SK-N-SH (cell line): ENCODE measurements around the gene L3MBTL1. TPM values are rescaled to one million over a fixed set of nuclear protein-coding genes. Genes with fewer than 3 reads are reported as not detected.

ENCODE experiments used
- CTCF ChIA-PET: fragments of 300-600, 350-600 bp; formaldehyde crosslinking; extraction: SDS; loops from one replicate; lab custom pipeline; 2021; lab: Yijun Ruan, JAX
- POLR2A ChIA-PET: fragments of 350-600 bp; sonication (Branson Sonifier 250); formaldehyde crosslinking; extraction: SDS; loops from one replicate; lab custom pipeline; 2020; ENCODE audit warnings: antibody characterized with exemption, inconsistent platforms; lab: Yijun Ruan, JAX
- DNase-seq: peaks from one replicate; pipeline ENCODE4 v3.0.0; 2012
- H2AFZ ChIP-seq: fragments of 200-600 bp; sonication (generic); 2 replicates; pipeline ENCODE4 v1.8.1; 2016; ENCODE audit warnings: antibody characterized with exemption, mild to moderate bottlenecking, low read depth
- H3F3A ChIP-seq: fragments of 200-600 bp; sonication (generic); replicated peaks from 2 replicates; pipeline ENCODE3; 2016; ENCODE audit warnings: antibody characterized with exemption, mild to moderate bottlenecking; ENCODE audit not compliant: insufficient read depth
- H3K27ac ChIP-seq, 2 experiments: fragments of 200-500 bp in 1 of 2; fragments of 200-600 bp in 1 of 2; sonication (Bioruptor generic) in 1 of 2; sonication (generic), shearing (Covaris generic) in 1 of 2; 2 replicates each; pipeline versions ENCODE4 v1.5.1 to v1.6.1; 2014 to 2016; ENCODE audit warnings: low read depth in 2 of 2, inconsistent platforms in 1 of 2, low read length in 1 of 2, mild to moderate bottlenecking in 1 of 2, mixed read lengths in 1 of 2
- H3K27me3 ChIP-seq: fragments of 200-600 bp; sonication (generic), shearing (Covaris generic); 2 replicates; pipeline ENCODE4 v1.6.1; 2016; ENCODE audit warnings: mixed run types; ENCODE audit not compliant: insufficient read depth
- H3K36me3 ChIP-seq, 2 experiments: fragments of 200-500 bp in 1 of 2; fragments of 200-600 bp in 1 of 2; sonication (Bioruptor generic) in 1 of 2; sonication (generic) in 1 of 2; replicated peaks in 1 of 2; 2 replicates each; pipeline versions ENCODE3 to v1.5.1; 2014 to 2016; ENCODE audit warnings: low read length in 1 of 2, mild to moderate bottlenecking in 1 of 2; ENCODE audit not compliant: insufficient read depth in 2 of 2, control insufficient read depth in 1 of 2
- H3K4me1 ChIP-seq, 2 experiments: fragments of 200-500 bp in 1 of 2; fragments of 200-600 bp in 1 of 2; sonication (Bioruptor generic) in 1 of 2; sonication (generic), shearing (Covaris generic) in 1 of 2; 2 replicates each; pipeline versions ENCODE4 v1.5.1 to v1.6.1; 2014 to 2016; ENCODE audit warnings: low read depth in 1 of 2, low read length in 1 of 2, mixed run types in 1 of 2; ENCODE audit not compliant: insufficient read depth in 2 of 2, control insufficient read depth in 1 of 2
- H3K4me2 ChIP-seq: fragments of 200-600 bp; sonication (generic), shearing (Covaris generic); 2 replicates; pipeline ENCODE4 v1.6.1; 2017; ENCODE audit warnings: mixed run types
- H3K4me3 ChIP-seq, 2 experiments: fragments of 200-500 bp in 1 of 2; fragments of 200-600 bp in 1 of 2; sonication (Bioruptor generic) in 1 of 2; sonication (generic), shearing (Covaris generic) in 1 of 2; 2 replicates each; pipeline versions ENCODE4 v1.5.1 to v1.8.1; 2014 to 2016; ENCODE audit warnings: low read depth in 2 of 2, inconsistent platforms in 1 of 2, low read length in 1 of 2, mild to moderate bottlenecking in 1 of 2, mixed read lengths in 1 of 2, moderate library complexity in 1 of 2
- H3K79me2 ChIP-seq: fragments of 200-600 bp; sonication (generic); 2 replicates; pipeline ENCODE4 v1.8.1; 2017; ENCODE audit warnings: mild to moderate bottlenecking; ENCODE audit not compliant: insufficient read depth
- H3K9ac ChIP-seq: fragments of 200-600 bp; sonication (generic); 2 replicates; pipeline ENCODE4 v1.6.1; 2017; ENCODE audit warnings: mixed run types
- H3K9me2 ChIP-seq: fragments of 200-600 bp; sonication (generic); 2 replicates; pipeline ENCODE4 v1.6.1; 2017; ENCODE audit warnings: mixed run types
- H3K9me3 ChIP-seq: fragments of 200-600 bp; sonication (generic); 2 replicates; pipeline ENCODE4 v1.6.1; 2017; ENCODE audit warnings: mixed run types, mild to moderate bottlenecking, moderate library complexity
- H4K20me1 ChIP-seq: fragments of 200-600 bp; sonication (generic); 2 replicates; pipeline ENCODE4 v1.6.1; 2017; ENCODE audit warnings: mild to moderate bottlenecking, mixed run types; ENCODE audit not compliant: insufficient read depth
- ELF1 ChIP-seq: IDR thresholded peaks from 2 replicates; pipeline ENCODE4 v1.4.0; 2012
- EZH2phosphoT487 ChIP-seq: fragments of 200-600 bp; sonication (generic); IDR thresholded peaks from 2 replicates; pipeline ENCODE4 v1.6.1; 2017; ENCODE audit warnings: low read depth, mixed run types, mild to moderate bottlenecking, antibody characterized with exemption, moderate library complexity, borderline replicate concordance
- GATA2 ChIP-seq: sonication (generic); formaldehyde crosslinking; IDR thresholded peaks from 2 replicates; pipeline ENCODE4 v1.5.0; 2020; ENCODE audit warnings: mild to moderate bottlenecking, missing genetic modification reagents
- MEF2A ChIP-seq: IDR thresholded peaks from 2 replicates; pipeline ENCODE4 v1.4.0; 2012; ENCODE audit warnings: low read depth, borderline replicate concordance
- NFIC ChIP-seq: IDR thresholded peaks from 2 replicates; pipeline ENCODE4 v1.4.0; 2012; ENCODE audit warnings: borderline replicate concordance
- NRF1 ChIP-seq: IDR thresholded peaks from 2 replicates; pipeline ENCODE4 v1.6.1; 2012; ENCODE audit warnings: low read depth, mild to moderate bottlenecking, low read length
- RXRA ChIP-seq: IDR thresholded peaks from 2 replicates; pipeline ENCODE4 v1.4.0; 2012; ENCODE audit warnings: low read depth, mild to moderate bottlenecking, borderline replicate concordance
- TEAD4 ChIP-seq: IDR thresholded peaks from 2 replicates; pipeline ENCODE4 v1.4.0; 2012; ENCODE audit warnings: mild to moderate bottlenecking, borderline replicate concordance; ENCODE audit not compliant: insufficient read depth
- ZBTB33 ChIP-seq: IDR thresholded peaks from 2 replicates; pipeline ENCODE4 v1.4.0; 2012; ENCODE audit warnings: low read depth, borderline replicate concordance
- WGBS: methylation state at CpG from one replicate; pipeline ENCODE4 v1.1.6; 2017; ENCODE audit warnings: low lambda C conversion rate; 5-methylcytosine and 5-hydroxymethylcytosine counted together
- polyA plus RNA-seq, 3 experiments: library from polyadenylated mRNA; depleted of rRNA; stranded (reverse); fragments of >200 nt; gene quantifications; 2 replicates each; pipeline ENCODE4 v1.2.3, GENCODE V29; 2012
- TF ChIP-seq, protein P1 (sequence below): fragments of 200-600 bp; sonication (generic); IDR thresholded peaks from 2 replicates; pipeline ENCODE4 v1.6.1; 2017; ENCODE audit warnings: antibody characterized with exemption, mild to moderate bottlenecking, moderate library complexity

L3MBTL1 gene
- polyA plus RNA-seq, 1 of the 3 experiments (the other 2 are of a cell fraction): 8.9 TPM

DNA sequence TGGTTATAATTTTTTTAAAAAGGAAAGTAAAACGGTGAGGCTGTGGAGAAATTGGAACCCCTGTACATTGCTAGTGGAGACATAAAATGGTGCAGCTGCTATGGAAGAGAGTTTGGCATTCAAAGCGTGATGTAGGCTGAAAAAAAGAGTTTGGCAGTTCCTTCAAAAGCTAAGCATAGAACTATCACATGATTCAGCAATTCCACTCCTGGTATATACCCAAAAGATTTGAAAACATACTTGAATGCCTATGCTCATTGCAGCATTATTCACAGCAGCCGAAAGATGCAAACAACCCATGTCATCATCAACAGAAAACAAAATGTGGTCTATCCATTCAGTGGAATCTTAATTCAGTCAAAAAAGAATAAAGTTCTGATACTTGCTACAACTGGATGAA lies 46.9 kb downstream of the L3MBTL1 start (continued):
- TF ChIP-seq, protein P1, sequence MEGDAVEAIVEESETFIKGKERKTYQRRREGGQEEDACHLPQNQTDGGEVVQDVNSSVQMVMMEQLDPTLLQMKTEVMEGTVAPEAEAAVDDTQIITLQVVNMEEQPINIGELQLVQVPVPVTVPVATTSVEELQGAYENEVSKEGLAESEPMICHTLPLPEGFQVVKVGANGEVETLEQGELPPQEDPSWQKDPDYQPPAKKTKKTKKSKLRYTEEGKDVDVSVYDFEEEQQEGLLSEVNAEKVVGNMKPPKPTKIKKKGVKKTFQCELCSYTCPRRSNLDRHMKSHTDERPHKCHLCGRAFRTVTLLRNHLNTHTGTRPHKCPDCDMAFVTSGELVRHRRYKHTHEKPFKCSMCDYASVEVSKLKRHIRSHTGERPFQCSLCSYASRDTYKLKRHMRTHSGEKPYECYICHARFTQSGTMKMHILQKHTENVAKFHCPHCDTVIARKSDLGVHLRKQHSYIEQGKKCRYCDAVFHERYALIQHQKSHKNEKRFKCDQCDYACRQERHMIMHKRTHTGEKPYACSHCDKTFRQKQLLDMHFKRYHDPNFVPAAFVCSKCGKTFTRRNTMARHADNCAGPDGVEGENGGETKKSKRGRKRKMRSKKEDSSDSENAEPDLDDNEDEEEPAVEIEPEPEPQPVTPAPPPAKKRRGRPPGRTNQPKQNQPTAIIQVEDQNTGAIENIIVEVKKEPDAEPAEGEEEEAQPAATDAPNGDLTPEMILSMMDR: no peak
- no peak for TF ChIP-seq MEF2A

DNA sequence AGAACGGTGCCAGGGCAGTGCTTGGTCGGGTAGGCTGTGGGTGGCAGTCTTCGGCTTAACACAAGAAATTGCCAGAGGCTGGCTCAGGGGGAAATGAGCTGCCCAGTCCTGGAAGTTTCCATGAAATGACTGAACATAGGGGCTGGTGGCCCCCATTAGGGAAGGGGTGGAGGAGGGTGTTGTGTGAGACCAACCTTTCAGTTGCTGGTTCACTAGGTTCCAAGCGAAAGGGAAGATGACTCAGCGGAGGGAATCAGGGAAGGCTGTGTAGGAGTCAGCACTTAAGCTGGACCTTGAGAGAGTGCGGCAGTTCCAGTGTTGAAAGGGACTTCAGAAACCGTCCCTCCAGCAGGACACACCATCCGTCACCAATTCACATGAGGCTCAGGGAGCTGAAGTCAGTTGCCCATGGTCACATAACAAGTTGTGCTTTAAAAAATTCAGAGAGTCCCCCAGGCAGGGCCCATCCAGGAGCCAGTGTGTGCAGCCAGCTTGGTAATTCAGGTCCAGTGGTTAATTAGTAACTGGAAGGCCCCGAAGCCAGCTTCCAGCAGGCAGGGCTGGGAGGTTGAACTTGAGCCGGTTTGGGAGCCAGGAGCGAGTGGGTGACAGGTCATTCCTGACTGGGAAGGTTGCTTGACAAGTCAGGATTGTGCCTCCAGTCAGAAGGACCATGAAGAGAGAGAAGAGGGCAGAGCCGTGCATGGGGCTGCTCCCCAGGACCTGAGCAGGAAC lies 51.1 kb downstream of the L3MBTL1 start, which contains the start of gene SGK2:
Gene SGK2 (plus strand): TSS at position 616 of the 735 bp plus-strand sequence. CDS start 7,469 bp downstream, outside the sequence.
- Histone ChIP-seq H3K4me3 (no peak within 1 kb of the TSS), H3K9me3 (no peaks in the 10 kb centered on the region), H4K20me1 (no peaks in the 10 kb centered on the region), H3K9me2 (no peaks in the 10 kb centered on the region), H3K9ac (no peak within 1 kb of the TSS), H3K4me1 (peaks cover 4 to 7% of the 10 kb centered on the region in 2 experiments; a peak in 1 of 4 replicates), H3K79me2 (no peaks in the 10 kb centered on the region), H3K36me3 (no peaks in the 10 kb centered on the region), H3F3A (no peaks in the 10 kb centered on the region), H3K27ac (no peak within 1 kb of the TSS), H2AFZ (no peak within 1 kb of the TSS), H3K27me3 (no peaks in the 10 kb centered on the region), H3K4me2 (no peak within 1 kb of the TSS)
- no peak for DNase-seq
- CTCF ChIA-PET: interaction anchor here (1.2 to 1.8 kb wide), 5 partner anchors 13 to 42 kb away, joined by 4 to 7 read pairs (median 4); no protein-coding TSS in a partner anchor
- POLR2A ChIA-PET: interaction anchor here (1.4 kb wide), 1 partner anchor 101 kb away, joined by 3 read pairs; the partner anchor contains the start of gene SRSF6
- 73% methylated on average over 12 of the region's 12 CpGs for WGBS
- no peak for TF ChIP-seq ELF1
- TF ChIP-seq NFIC: no peak
- TF ChIP-seq RXRA: no peak
- no peak for TF ChIP-seq NRF1
- no peak for TF ChIP-seq EZH2phosphoT487
- TF ChIP-seq TEAD4: no peak
- TF ChIP-seq GATA2: no peak
- TF ChIP-seq ZBTB33: no peak
